Nephron progenitor cell (in vitro differentiated cells): ENCODE measurements around the gene NDUFAF4.
A peak's percentile ranks its signal among the peaks of the same experiment; 100 is the strongest.

Source experiments
- DNase-seq: peaks from one replicate; pipeline ENCODE4 v3.0.0; 2021
- H3K27ac Mint-ChIP-seq: 2 replicates; pipeline ENCODE4 v1.8.0; 2021; ENCODE audit warnings: mild to moderate bottlenecking, moderate library complexity, mixed read lengths
- H3K27me3 Mint-ChIP-seq: 2 replicates; pipeline ENCODE4 v1.8.0; 2021; ENCODE audit warnings: mild to moderate bottlenecking, low read depth, mixed read lengths; ENCODE audit not compliant: poor library complexity
- H3K36me3 Mint-ChIP-seq: 2 replicates; pipeline ENCODE4 v1.8.0; 2021; ENCODE audit warnings: low read depth, mixed read lengths
- H3K4me1 Mint-ChIP-seq: 2 replicates; pipeline ENCODE4 v1.8.0; 2021; ENCODE audit warnings: mixed read lengths
- H3K4me3 Mint-ChIP-seq: 2 replicates; pipeline ENCODE4 v1.8.0; 2021; ENCODE audit warnings: mild to moderate bottlenecking, moderate library complexity, mixed read lengths
- H3K9me3 Mint-ChIP-seq: 2 replicates; pipeline ENCODE4 v1.8.0; 2021; ENCODE audit warnings: mild to moderate bottlenecking, moderate library complexity, mixed read lengths
- CTCF ChIP-seq: fragments of 200-600 bp; sonication (generic); IDR thresholded peaks from 2 replicates; pipeline ENCODE4 v1.5.0; 2021; ENCODE audit warnings: antibody characterized with exemption

Gene NDUFAF4

GRCh38 chr6:96911171-96911570, 13.5 kb upstream of the NDUFAF4 start:
- no peak for DNase-seq
- TF ChIP-seq CTCF: no peak
- Mint-ChIP-seq H3K36me3 (no peaks in the 10 kb centered on the region), H3K27ac (no peak overlapping the region), H3K27me3 (peaks cover 28% of the 10 kb centered on the region), H3K4me3 (no peak overlapping the region), H3K4me1 (no peaks in the 10 kb centered on the region), H3K9me3 (peaks cover 7% of the 10 kb centered on the region)

DNA sequence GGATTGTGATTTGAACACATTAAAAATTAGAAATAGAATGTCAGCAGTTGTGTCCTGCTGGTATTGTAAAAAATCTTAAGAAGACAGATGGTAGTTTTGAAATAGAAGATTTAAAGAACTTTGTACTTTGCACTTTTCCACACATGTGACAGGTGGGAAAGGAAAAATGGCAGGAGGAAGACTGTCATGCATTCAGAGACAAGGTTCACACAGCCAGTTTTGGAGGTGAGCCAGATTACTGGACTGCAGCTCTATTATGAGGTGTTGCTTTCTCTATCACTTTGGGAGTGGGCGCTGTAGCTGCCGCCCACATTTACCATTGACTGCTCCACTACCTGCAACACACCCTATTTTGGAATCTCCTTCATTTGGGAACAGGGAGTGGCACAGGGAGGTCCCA, 12.1 kb upstream of the NDUFAF4 start:
- Mint-ChIP-seq H3K27ac (no peak overlapping the region), H3K9me3 (no peaks in the 10 kb centered on the region), H3K27me3 (peaks cover 28% of the 10 kb centered on the region), H3K4me3 (no peak overlapping the region), H3K4me1 (no peaks in the 10 kb centered on the region), H3K36me3 (no peaks in the 10 kb centered on the region)
- no peak for DNase-seq
- TF ChIP-seq CTCF: no peak

DNA sequence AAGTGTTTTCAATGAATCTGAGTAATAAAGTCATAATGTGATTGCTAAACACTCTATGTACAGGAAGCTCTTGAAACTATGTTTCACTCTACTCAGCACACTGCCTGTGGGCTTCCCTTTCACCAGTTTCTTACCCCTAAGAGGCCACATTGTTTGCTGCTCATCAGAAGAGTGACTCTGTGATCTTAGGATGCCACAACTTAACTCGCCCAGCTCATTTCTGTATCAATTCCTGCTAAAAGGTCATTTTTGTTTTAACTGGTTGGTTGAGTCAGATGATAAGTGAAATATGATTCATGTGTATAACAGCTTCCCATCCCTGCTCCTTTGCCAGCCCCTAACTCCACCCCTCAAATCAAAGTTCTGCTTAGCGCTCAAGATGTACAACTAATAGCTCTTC, 9.8 kb upstream of the NDUFAF4 start:
- Mint-ChIP-seq H3K27me3 (peaks cover 25% of the 10 kb centered on the region), H3K36me3 (no peaks in the 10 kb centered on the region), H3K4me3 (no peak overlapping the region), H3K4me1 (no peaks in the 10 kb centered on the region), H3K27ac (no peak overlapping the region), H3K9me3 (no peaks in the 10 kb centered on the region)
- no peak for DNase-seq
- TF ChIP-seq CTCF: no peak

DNA sequence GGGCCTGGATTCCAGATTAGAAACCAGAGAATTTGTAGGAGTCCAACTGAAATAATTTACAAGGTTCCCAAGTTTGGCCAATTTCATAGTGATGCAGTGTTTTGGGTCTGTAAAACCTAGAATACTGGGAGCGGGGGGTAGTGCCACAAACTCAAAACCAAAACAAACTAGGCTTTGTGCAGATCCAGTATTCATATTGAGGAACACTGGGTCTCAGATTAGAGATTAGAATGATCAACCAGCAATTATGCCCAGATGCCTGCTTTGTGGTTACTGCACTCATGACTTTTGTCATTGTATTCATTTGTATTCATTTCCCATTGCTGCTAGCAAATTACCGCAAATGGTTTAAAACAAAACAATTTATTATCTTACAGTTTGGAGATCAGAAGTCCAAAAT, 3.2 kb upstream of the NDUFAF4 start:
- no peaks in the 10 kb centered on the region for H3K9me3 Mint-ChIP-seq
- no peak overlapping the region for H3K4me3 Mint-ChIP-seq
- peaks cover 18% of the 10 kb centered on the region for H3K4me1 Mint-ChIP-seq
- H3K27me3 Mint-ChIP-seq: no peaks in the 10 kb centered on the region
- H3K36me3 Mint-ChIP-seq: peaks cover 2% of the 10 kb centered on the region
- TF ChIP-seq CTCF: no peak
- H3K27ac Mint-ChIP-seq: no peak overlapping the region
- no peak for DNase-seq

GRCh38 chr6:96899451-96899998, 1.8 kb upstream of the NDUFAF4 start:
- DNase-seq: no peak
- Mint-ChIP-seq H3K27ac (no peak overlapping the region), H3K4me3 (no peak overlapping the region), H3K9me3 (no peaks in the 10 kb centered on the region), H3K4me1 (peaks cover 22% of the 10 kb centered on the region), H3K27me3 (no peaks in the 10 kb centered on the region), H3K36me3 (peaks cover 8% of the 10 kb centered on the region)
- TF ChIP-seq CTCF: no peak

DNA sequence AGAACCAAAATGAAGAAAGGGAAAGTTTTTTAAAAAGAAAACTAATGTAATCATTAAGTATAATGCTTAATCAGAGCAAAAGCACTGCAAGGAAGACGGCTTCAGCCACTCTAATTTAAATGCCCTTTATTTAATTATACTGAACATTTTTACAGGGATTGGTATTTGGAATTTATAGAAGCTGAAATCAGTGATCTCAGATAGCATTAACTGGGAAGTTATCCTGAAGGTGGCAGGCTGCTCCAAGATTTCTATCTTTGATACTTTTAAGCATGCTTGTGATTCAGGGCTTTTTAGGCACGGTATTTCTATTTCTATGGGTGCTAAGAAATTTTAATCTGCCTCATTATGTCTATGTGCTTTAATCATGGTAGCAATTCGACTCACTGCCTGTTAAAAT, 1.3 kb upstream of the NDUFAF4 start:
- DNase-seq: no peak
- TF ChIP-seq CTCF: peak; percentile 30
- no peak overlapping the region for H3K27ac Mint-ChIP-seq
- H3K9me3 Mint-ChIP-seq: no peaks in the 10 kb centered on the region
- H3K4me3 Mint-ChIP-seq: peak overlapping the region; percentile 91
- H3K27me3 Mint-ChIP-seq: no peaks in the 10 kb centered on the region
- peaks cover 22% of the 10 kb centered on the region for H3K4me1 Mint-ChIP-seq
- H3K36me3 Mint-ChIP-seq: peaks cover 11% of the 10 kb centered on the region
